Adrenal gland (tissue), 5 donors: ENCODE results near the gene CDC25C.

Experiments
- CTCF ChIP-seq, 6 experiments: fragments of 450-650 bp in 4 of 6; fragments of 200-600 bp in 2 of 6; sonication (generic) in 1 of 6; IDR thresholded peaks; 1 replicate in 5 of 6; 2 replicates in 1 of 6; pipeline versions ENCODE4 v1.5.1 to v1.8.0; 2016 to 2021; ENCODE audit warnings: antibody characterized with exemption in 6 of 6, mild to moderate bottlenecking in 2 of 6, moderate library complexity in 1 of 6
- POLR2A ChIP-seq, 2 donors: fragments of 450-650 bp; IDR thresholded peaks; one replicate each; pipeline ENCODE4 v1.6.1; 2017; ENCODE audit warnings: antibody characterized with exemption in 2 of 2, mild to moderate bottlenecking in 2 of 2, moderate library complexity in 1 of 2
- donor health status: DM: no; HTN: no; CAD: no.

GRCh38 chr5:138274189-138274853, 57.3 kb downstream of the CDC25C start, which contains the start of gene GFRA3:
- TF ChIP-seq CTCF (IDR thresholded peaks at IDR 0.05) (no peak), POLR2A (IDR thresholded peaks at IDR 0.05) (no peak)
